Measurements from ENCODE around the gene SLC12A7.

- TF ChIP-seq CTCF (IDR thresholded peaks at IDR 0.05), result no peak
- TF ChIP-seq POLR2AphosphoS5 (IDR thresholded peaks at IDR 0.05), result no peak
- TF ChIP-seq POLR2A (IDR thresholded peaks at IDR 0.05), result no peak
Measured at GRCh38 chr5:1010181-1010510, 101.7 kb downstream of the SLC12A7 start.
